CD14-positive monocyte (primary cell): ENCODE results near the gene ZDHHC14. TPM values are rescaled to one million over a fixed set of nuclear protein-coding genes. Genes with fewer than 3 reads are reported as not detected.

Experiments
- DNase-seq, 3 donors: peaks; one replicate each; pipeline ENCODE4 v3.0.0-alpha.2; 2011 to 2022
- H2AFZ ChIP-seq: 2 replicates; pipeline ENCODE4 v1.6.0; 2012; ENCODE audit warnings: mild to moderate bottlenecking, low read depth, low read length, inconsistent platforms; ENCODE audit not compliant: insufficient read depth, poor library complexity, severe bottlenecking
- H3K27ac ChIP-seq, 2 donors: 1 replicate in 1 of 2; 2 replicates in 1 of 2; pipeline ENCODE4 v1.5.1; 2012 to 2013; ENCODE audit warnings: low read length in 2 of 2, control low read depth in 1 of 2, inconsistent platforms in 1 of 2, low read depth in 1 of 2, mild to moderate bottlenecking in 1 of 2
- H3K27me3 ChIP-seq, 2 donors: one replicate each; pipeline versions ENCODE4 v1.6.0 to v1.6.1; 2011 to 2013; ENCODE audit warnings: low read length in 2 of 2; ENCODE audit not compliant: control insufficient read depth in 2 of 2, insufficient read depth in 2 of 2
- H3K36me3 ChIP-seq, 2 donors: replicated peaks in 1 of 2; 1 replicate in 1 of 2; 2 replicates in 1 of 2; pipeline versions ENCODE4 v1.5.1 to v1.6.1; 2012 to 2013; ENCODE audit warnings: low read length in 2 of 2, control low read depth in 1 of 2, inconsistent platforms in 1 of 2, mild to moderate bottlenecking in 1 of 2; ENCODE audit not compliant: insufficient read depth in 2 of 2, control insufficient read depth in 1 of 2
- H3K4me1 ChIP-seq, 2 donors: 1 replicate in 1 of 2; 2 replicates in 1 of 2; pipeline versions ENCODE4 v1.5.1 to v1.6.1; 2012 to 2013; ENCODE audit warnings: low read length in 2 of 2, control low read depth in 1 of 2, inconsistent platforms in 1 of 2, mild to moderate bottlenecking in 1 of 2, moderate library complexity in 1 of 2; ENCODE audit not compliant: insufficient read depth in 2 of 2, control insufficient read depth in 1 of 2
- H3K4me2 ChIP-seq: replicated peaks from 2 replicates; pipeline ENCODE3; 2012; ENCODE audit warnings: low read length, moderate library complexity, mild to moderate bottlenecking; ENCODE audit not compliant: poor library complexity, severe bottlenecking; ENCODE audit errors: extremely low read depth
- H3K4me3 ChIP-seq, 3 experiments: fragments of 200-600 bp in 1 of 3; sonication (generic) in 1 of 3; replicated peaks in 1 of 3; 1 replicate in 2 of 3; 2 replicates in 1 of 3; pipeline ENCODE4 v1.5.1; 2011 to 2013; ENCODE audit warnings: low read length in 3 of 3, mild to moderate bottlenecking in 3 of 3, control low read depth in 2 of 3, low read depth in 2 of 3, inconsistent platforms in 1 of 3, moderate library complexity in 1 of 3
- H3K79me2 ChIP-seq: 2 replicates; pipeline ENCODE4 v1.6.0; 2012; ENCODE audit warnings: mild to moderate bottlenecking, control low read depth, inconsistent platforms, low read length, moderate library complexity; ENCODE audit not compliant: insufficient read depth
- H3K9ac ChIP-seq: 2 replicates; pipeline ENCODE4 v1.6.0; 2017; ENCODE audit warnings: low read length, mild to moderate bottlenecking; ENCODE audit not compliant: insufficient read depth, poor library complexity, severe bottlenecking
- H3K9me3 ChIP-seq, 2 donors: replicated peaks in 1 of 2; 1 replicate in 1 of 2; 2 replicates in 1 of 2; pipeline versions ENCODE4 v1.5.1 to v1.6.1; 2012 to 2013; ENCODE audit warnings: low read length in 2 of 2, control low read depth in 1 of 2; ENCODE audit not compliant: control insufficient read depth in 1 of 2, insufficient read depth in 1 of 2
- H4K20me1 ChIP-seq: 2 replicates; pipeline ENCODE4 v1.6.0; 2012; ENCODE audit warnings: mild to moderate bottlenecking, low read length, control low read depth, moderate library complexity; ENCODE audit not compliant: insufficient read depth
- H3K27ac Mint-ChIP-seq, 7 donors: one replicate each; pipeline ENCODE4 v1.8.0; 2020; ENCODE audit warnings: mild to moderate bottlenecking in 7 of 7, mixed read lengths in 7 of 7, moderate library complexity in 6 of 7, inconsistent platforms in 2 of 7
- H3K27me3 Mint-ChIP-seq, 3 donors: one replicate each; pipeline ENCODE4 v1.8.0; 2021 to 2022; ENCODE audit warnings: low read depth in 3 of 3, mild to moderate bottlenecking in 3 of 3, mixed read lengths in 3 of 3, moderate library complexity in 3 of 3, inconsistent platforms in 1 of 3
- H3K36me3 Mint-ChIP-seq, 2 donors: one replicate each; pipeline ENCODE4 v1.8.0; 2020; ENCODE audit warnings: mixed read lengths in 2 of 2, inconsistent platforms in 1 of 2, mild to moderate bottlenecking in 1 of 2
- H3K4me1 Mint-ChIP-seq: one replicate; pipeline ENCODE4 v1.8.0; 2020; ENCODE audit warnings: mild to moderate bottlenecking, mixed read lengths
- H3K4me3 Mint-ChIP-seq, 2 donors: one replicate each; pipeline ENCODE4 v1.8.0; 2020; ENCODE audit warnings: mild to moderate bottlenecking in 2 of 2, mixed read lengths in 2 of 2, moderate library complexity in 1 of 2
- H3K9me3 Mint-ChIP-seq, 7 donors: one replicate each; pipeline ENCODE4 v1.8.0; 2020 to 2022; ENCODE audit warnings: mixed read lengths in 7 of 7, mild to moderate bottlenecking in 6 of 7, moderate library complexity in 6 of 7, inconsistent platforms in 2 of 7
- WGBS: methylation state at CpG from one replicate; pipeline ENCODE4 v1.1.5; 2013; ENCODE audit warnings: missing lambda C conversion rate; ENCODE audit not compliant: insufficient coverage; 5-methylcytosine and 5-hydroxymethylcytosine counted together
- intact Hi-C, 2 donors: fragments of 100-400 bp; cut with micrococcal nuclease; formaldehyde crosslinking; loops; one replicate each; pipeline versions ENCODE4 v1.15.0 to v1.15.1; 2023
- polyA plus RNA-seq, 3 donors: library from polyadenylated mRNA; depleted of rRNA in 1 of 3; unstranded in 2 of 3; stranded (reverse) in 1 of 3; fragments of 300-500 nt in 2 of 3; fragments of >200 nt in 1 of 3; fragmentation: Illumina TruSeq in 2 of 3; gene quantifications; 1 replicate in 2 of 3; 2 replicates in 1 of 3; pipeline ENCODE4 v1.2.3, GENCODE V29; 2012 to 2021
- TF ChIP-seq, protein P1 (sequence below): fragments of 200-600 bp; IDR thresholded peaks from one replicate; pipeline ENCODE4 v1.8.0; 2022; ENCODE audit warnings: antibody characterized with exemption, mild to moderate bottlenecking

ZDHHC14 gene
- polyA plus RNA-seq, 3 donors = 0.30 to 1.7 (median 0.93) TPM

DNA sequence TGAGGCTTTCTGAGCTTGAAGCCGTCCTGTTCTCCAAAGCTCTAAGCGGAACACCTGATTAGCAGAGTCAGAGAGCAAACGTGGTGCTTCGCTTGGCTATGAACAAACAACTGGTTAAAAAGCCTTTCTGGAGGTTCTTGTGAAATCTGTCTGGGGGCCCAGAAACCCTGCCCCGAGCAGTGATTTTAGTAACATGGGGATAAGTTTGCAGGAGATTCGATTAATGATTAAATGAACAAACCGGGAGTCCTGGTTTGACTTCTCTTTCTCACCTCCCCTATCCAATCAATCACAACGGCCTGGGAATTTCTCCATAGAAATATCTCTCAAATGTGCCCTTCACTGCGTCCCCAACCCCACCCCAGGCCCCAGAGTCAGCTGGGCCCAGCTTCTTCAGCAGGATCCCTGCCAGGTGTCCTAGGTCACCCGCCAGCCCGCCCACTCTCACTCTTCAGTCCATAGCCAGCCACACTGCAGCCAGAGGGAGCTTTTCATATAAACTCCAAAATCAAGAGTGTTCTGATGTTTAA, 43.6 kb downstream of the ZDHHC14 start:
- Mint-ChIP-seq H3K4me1 (no peaks in the 10 kb centered on the region), H3K9me3 (peaks cover 0 to 2% (median 0%) of the 10 kb centered on the region in 7 donors), H3K4me3 (no peak overlapping the region), H3K27ac (peak overlapping the region in 1 of 7 donors; percentile 38), H3K27me3 (peaks cover 0 to 6% (median 2%) of the 10 kb centered on the region in 3 donors), H3K36me3 (no peaks in the 10 kb centered on the region)
- no peak overlapping the region for H3K4me2 ChIP-seq
- no peak for DNase-seq
- H3K9ac ChIP-seq = no peak overlapping the region
- no peaks in the 10 kb centered on the region for H3K36me3 ChIP-seq
- H3K9me3 ChIP-seq = no peaks in the 10 kb centered on the region
- H3K79me2 ChIP-seq = no peaks in the 10 kb centered on the region
- no peak overlapping the region for H3K27ac ChIP-seq
- intact Hi-C loops = no loop called here
- WGBS = 93% methylated on average over 6 of the region's 11 CpGs
- no peak overlapping the region for H2AFZ ChIP-seq
- no peaks in the 10 kb centered on the region for H3K4me1 ChIP-seq
- no peak overlapping the region for H3K4me3 ChIP-seq
- TF ChIP-seq, protein P1, sequence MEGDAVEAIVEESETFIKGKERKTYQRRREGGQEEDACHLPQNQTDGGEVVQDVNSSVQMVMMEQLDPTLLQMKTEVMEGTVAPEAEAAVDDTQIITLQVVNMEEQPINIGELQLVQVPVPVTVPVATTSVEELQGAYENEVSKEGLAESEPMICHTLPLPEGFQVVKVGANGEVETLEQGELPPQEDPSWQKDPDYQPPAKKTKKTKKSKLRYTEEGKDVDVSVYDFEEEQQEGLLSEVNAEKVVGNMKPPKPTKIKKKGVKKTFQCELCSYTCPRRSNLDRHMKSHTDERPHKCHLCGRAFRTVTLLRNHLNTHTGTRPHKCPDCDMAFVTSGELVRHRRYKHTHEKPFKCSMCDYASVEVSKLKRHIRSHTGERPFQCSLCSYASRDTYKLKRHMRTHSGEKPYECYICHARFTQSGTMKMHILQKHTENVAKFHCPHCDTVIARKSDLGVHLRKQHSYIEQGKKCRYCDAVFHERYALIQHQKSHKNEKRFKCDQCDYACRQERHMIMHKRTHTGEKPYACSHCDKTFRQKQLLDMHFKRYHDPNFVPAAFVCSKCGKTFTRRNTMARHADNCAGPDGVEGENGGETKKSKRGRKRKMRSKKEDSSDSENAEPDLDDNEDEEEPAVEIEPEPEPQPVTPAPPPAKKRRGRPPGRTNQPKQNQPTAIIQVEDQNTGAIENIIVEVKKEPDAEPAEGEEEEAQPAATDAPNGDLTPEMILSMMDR = no peak
- H4K20me1 ChIP-seq = no peaks in the 10 kb centered on the region
- H3K27me3 ChIP-seq = no peaks in the 10 kb centered on the region

- WGBS = no CpG with 5 or more reads among the region's 7 CpGs
- H3K27me3 ChIP-seq = no peaks in the 10 kb centered on the region
- no peaks in the 10 kb centered on the region for H3K79me2 ChIP-seq
- no peaks in the 10 kb centered on the region for H3K4me1 ChIP-seq
- Mint-ChIP-seq H3K4me1 (no peaks in the 10 kb centered on the region), H3K4me3 (no peak overlapping the region), H3K27me3 (peaks cover 0 to 2% (median 0%) of the 10 kb centered on the region in 3 donors), H3K36me3 (no peaks in the 10 kb centered on the region), H3K9me3 (peaks cover 0 to 2% (median 0%) of the 10 kb centered on the region in 7 donors), H3K27ac (no peak overlapping the region)
- no peak overlapping the region for H3K4me3 ChIP-seq
- TF ChIP-seq, protein P1 = no peak
- no peaks in the 10 kb centered on the region for H3K36me3 ChIP-seq
- H3K9ac ChIP-seq = no peak overlapping the region
- H2AFZ ChIP-seq = no peak overlapping the region
- no peak overlapping the region for H3K4me2 ChIP-seq
- intact Hi-C loops = no loop called here
- no peak overlapping the region for H3K27ac ChIP-seq
- H3K9me3 ChIP-seq = no peaks in the 10 kb centered on the region
- no peak for DNase-seq
- no peaks in the 10 kb centered on the region for H4K20me1 ChIP-seq
Measured at GRCh38 chr6:157427969-157428368, 47.0 kb downstream of the ZDHHC14 start.
